SK-N-SH (cell line): ENCODE results near the gene SH3D21. TPM values are rescaled to one million over a fixed set of nuclear protein-coding genes. Genes with fewer than 3 reads are reported as not detected.

Experiments
- CTCF ChIA-PET: fragments of 300-600, 350-600 bp; formaldehyde crosslinking; extraction: SDS; loops from one replicate; lab custom pipeline; 2021; lab: Yijun Ruan, JAX
- POLR2A ChIA-PET: fragments of 350-600 bp; sonication (Branson Sonifier 250); formaldehyde crosslinking; extraction: SDS; loops from one replicate; lab custom pipeline; 2020; ENCODE audit warnings: antibody characterized with exemption, inconsistent platforms; lab: Yijun Ruan, JAX
- DNase-seq: peaks from one replicate; pipeline ENCODE4 v3.0.0; 2012
- H2AFZ ChIP-seq: fragments of 200-600 bp; sonication (generic); 2 replicates; pipeline ENCODE4 v1.8.1; 2016; ENCODE audit warnings: antibody characterized with exemption, mild to moderate bottlenecking, low read depth
- H3F3A ChIP-seq: fragments of 200-600 bp; sonication (generic); replicated peaks from 2 replicates; pipeline ENCODE3; 2016; ENCODE audit warnings: antibody characterized with exemption, mild to moderate bottlenecking; ENCODE audit not compliant: insufficient read depth
- H3K27ac ChIP-seq, 2 experiments: fragments of 200-500 bp in 1 of 2; fragments of 200-600 bp in 1 of 2; sonication (Bioruptor generic) in 1 of 2; sonication (generic), shearing (Covaris generic) in 1 of 2; 2 replicates each; pipeline versions ENCODE4 v1.5.1 to v1.6.1; 2014 to 2016; ENCODE audit warnings: low read depth in 2 of 2, inconsistent platforms in 1 of 2, low read length in 1 of 2, mild to moderate bottlenecking in 1 of 2, mixed read lengths in 1 of 2
- H3K27me3 ChIP-seq: fragments of 200-600 bp; sonication (generic), shearing (Covaris generic); 2 replicates; pipeline ENCODE4 v1.6.1; 2016; ENCODE audit warnings: mixed run types; ENCODE audit not compliant: insufficient read depth
- H3K36me3 ChIP-seq, 2 experiments: fragments of 200-500 bp in 1 of 2; fragments of 200-600 bp in 1 of 2; sonication (Bioruptor generic) in 1 of 2; sonication (generic) in 1 of 2; replicated peaks in 1 of 2; 2 replicates each; pipeline versions ENCODE3 to v1.5.1; 2014 to 2016; ENCODE audit warnings: low read length in 1 of 2, mild to moderate bottlenecking in 1 of 2; ENCODE audit not compliant: insufficient read depth in 2 of 2, control insufficient read depth in 1 of 2
- H3K4me1 ChIP-seq, 2 experiments: fragments of 200-500 bp in 1 of 2; fragments of 200-600 bp in 1 of 2; sonication (Bioruptor generic) in 1 of 2; sonication (generic), shearing (Covaris generic) in 1 of 2; 2 replicates each; pipeline versions ENCODE4 v1.5.1 to v1.6.1; 2014 to 2016; ENCODE audit warnings: low read depth in 1 of 2, low read length in 1 of 2, mixed run types in 1 of 2; ENCODE audit not compliant: insufficient read depth in 2 of 2, control insufficient read depth in 1 of 2
- H3K4me2 ChIP-seq: fragments of 200-600 bp; sonication (generic), shearing (Covaris generic); 2 replicates; pipeline ENCODE4 v1.6.1; 2017; ENCODE audit warnings: mixed run types
- H3K4me3 ChIP-seq, 2 experiments: fragments of 200-500 bp in 1 of 2; fragments of 200-600 bp in 1 of 2; sonication (Bioruptor generic) in 1 of 2; sonication (generic), shearing (Covaris generic) in 1 of 2; 2 replicates each; pipeline versions ENCODE4 v1.5.1 to v1.8.1; 2014 to 2016; ENCODE audit warnings: low read depth in 2 of 2, inconsistent platforms in 1 of 2, low read length in 1 of 2, mild to moderate bottlenecking in 1 of 2, mixed read lengths in 1 of 2, moderate library complexity in 1 of 2
- H3K79me2 ChIP-seq: fragments of 200-600 bp; sonication (generic); 2 replicates; pipeline ENCODE4 v1.8.1; 2017; ENCODE audit warnings: mild to moderate bottlenecking; ENCODE audit not compliant: insufficient read depth
- H3K9ac ChIP-seq: fragments of 200-600 bp; sonication (generic); 2 replicates; pipeline ENCODE4 v1.6.1; 2017; ENCODE audit warnings: mixed run types
- H3K9me2 ChIP-seq: fragments of 200-600 bp; sonication (generic); 2 replicates; pipeline ENCODE4 v1.6.1; 2017; ENCODE audit warnings: mixed run types
- H3K9me3 ChIP-seq: fragments of 200-600 bp; sonication (generic); 2 replicates; pipeline ENCODE4 v1.6.1; 2017; ENCODE audit warnings: mixed run types, mild to moderate bottlenecking, moderate library complexity
- H4K20me1 ChIP-seq: fragments of 200-600 bp; sonication (generic); 2 replicates; pipeline ENCODE4 v1.6.1; 2017; ENCODE audit warnings: mild to moderate bottlenecking, mixed run types; ENCODE audit not compliant: insufficient read depth
- CHD2 ChIP-seq: fragments of 150-350 bp; IDR thresholded peaks from 2 replicates; pipeline ENCODE4 v1.6.1; 2018; ENCODE audit warnings: low read length; ENCODE audit not compliant: partially characterized antibody
- EP300 ChIP-seq, 2 experiments: IDR thresholded peaks; 2 replicates each; pipeline versions ENCODE4 v1.4.0 to v1.6.1; 2012; ENCODE audit warnings: borderline replicate concordance in 1 of 2, low read depth in 1 of 2, low read length in 1 of 2
- EZH2phosphoT487 ChIP-seq: fragments of 200-600 bp; sonication (generic); IDR thresholded peaks from 2 replicates; pipeline ENCODE4 v1.6.1; 2017; ENCODE audit warnings: low read depth, mixed run types, mild to moderate bottlenecking, antibody characterized with exemption, moderate library complexity, borderline replicate concordance
- FOSL2 ChIP-seq: IDR thresholded peaks from 2 replicates; pipeline ENCODE4 v1.4.0; 2012; ENCODE audit warnings: low read depth, mild to moderate bottlenecking, moderate library complexity, borderline replicate concordance
- GABPA ChIP-seq: IDR thresholded peaks from 2 replicates; pipeline ENCODE4 v1.4.0; 2012; ENCODE audit warnings: low read depth, mild to moderate bottlenecking
- GATA2 ChIP-seq: sonication (generic); formaldehyde crosslinking; IDR thresholded peaks from 2 replicates; pipeline ENCODE4 v1.5.0; 2020; ENCODE audit warnings: mild to moderate bottlenecking, missing genetic modification reagents
- JUND ChIP-seq: IDR thresholded peaks from 2 replicates; pipeline ENCODE4 v1.4.0; 2012
- NFIC ChIP-seq: IDR thresholded peaks from 2 replicates; pipeline ENCODE4 v1.4.0; 2012; ENCODE audit warnings: borderline replicate concordance
- POLR2AphosphoS5 ChIP-seq: IDR thresholded peaks from 2 replicates; pipeline ENCODE4 v1.6.1; 2012; ENCODE audit warnings: low read depth, low read length
- RAD21 ChIP-seq: IDR thresholded peaks from 2 replicates; pipeline ENCODE4 v1.6.1; 2012; ENCODE audit warnings: mild to moderate bottlenecking, low read length
- SMC3 ChIP-seq: IDR thresholded peaks from 2 replicates; pipeline ENCODE4 v1.6.1; 2012; ENCODE audit warnings: low read depth, low read length, improper control_type of control experiment
- TEAD4 ChIP-seq: IDR thresholded peaks from 2 replicates; pipeline ENCODE4 v1.4.0; 2012; ENCODE audit warnings: mild to moderate bottlenecking, borderline replicate concordance; ENCODE audit not compliant: insufficient read depth
- WGBS: methylation state at CpG from one replicate; pipeline ENCODE4 v1.1.6; 2017; ENCODE audit warnings: low lambda C conversion rate; 5-methylcytosine and 5-hydroxymethylcytosine counted together
- polyA plus RNA-seq, 3 experiments: library from polyadenylated mRNA; depleted of rRNA; stranded (reverse); fragments of >200 nt; gene quantifications; 2 replicates each; pipeline ENCODE4 v1.2.3, GENCODE V29; 2012
- TF ChIP-seq, protein P1 (sequence below): IDR thresholded peaks from 2 replicates; pipeline ENCODE4 v1.6.1; 2012; ENCODE audit warnings: mild to moderate bottlenecking, low read depth, low read length, moderate library complexity
- TF ChIP-seq, protein P2 (sequence below): fragments of 150-350 bp; IDR thresholded peaks from 2 replicates; pipeline ENCODE4 v1.6.1; 2016; ENCODE audit warnings: mild to moderate bottlenecking, low read depth, low read length
- TF ChIP-seq, protein P3 (sequence below): fragments of 200-600 bp; sonication (generic); IDR thresholded peaks from 2 replicates; pipeline ENCODE4 v1.6.1; 2017; ENCODE audit warnings: antibody characterized with exemption, mild to moderate bottlenecking, moderate library complexity

SH3D21 gene
- polyA plus RNA-seq, 1 of the 3 experiments (the other 2 are of a cell fraction) = 1.6 TPM

DNA sequence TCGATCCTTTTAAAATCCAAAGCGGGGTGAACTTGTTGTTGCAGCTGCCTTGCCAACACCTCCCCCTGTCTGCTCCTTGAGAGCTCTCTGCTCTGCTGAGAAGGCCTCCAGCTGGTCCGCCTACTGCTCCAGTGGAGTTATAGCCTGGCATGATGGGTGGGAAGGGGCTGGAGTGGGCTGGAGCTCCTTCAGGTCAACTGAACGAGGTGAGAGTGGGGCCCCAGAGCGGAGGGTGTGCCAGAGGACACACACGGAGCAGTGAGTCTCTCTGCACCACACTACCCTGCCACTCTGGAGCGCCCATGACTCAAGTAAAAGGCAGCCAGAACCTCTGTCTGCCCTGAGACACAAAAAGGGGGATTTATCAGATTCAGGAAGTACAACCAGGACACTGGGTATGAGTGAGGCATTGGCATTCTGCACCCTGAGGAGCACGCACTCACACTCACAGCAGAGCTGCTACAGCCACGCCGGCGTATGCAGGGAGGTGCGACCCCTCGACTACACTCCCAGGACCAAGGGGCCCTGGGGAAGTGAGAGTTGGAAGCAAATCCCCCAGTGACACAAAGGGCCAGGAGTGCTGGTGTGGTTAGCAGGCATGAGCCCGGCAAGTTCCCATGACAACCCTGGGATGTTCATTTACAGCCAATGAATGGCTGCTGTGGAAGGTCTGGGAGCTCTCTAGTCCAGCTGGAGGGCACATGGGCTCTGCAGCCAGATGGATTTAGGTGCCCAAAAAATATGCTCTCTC, 45.2 kb downstream of the SH3D21 start (continued):
- TF ChIP-seq CHD2 (no peak), TEAD4 (peak; percentile 37; the same call in 1 of the 2 replicates), FOSL2 (peak; percentile 74; the same call in 1 of the 2 replicates), RAD21 (0 out of 2 replicates have a peak, but pooled peaks have one; percentile 9), EZH2phosphoT487 (no peak), GABPA (no peak; the same call in 1 of the 2 replicates), NFIC (peak; percentile 84), POLR2AphosphoS5 (peak; percentile 59), SMC3 (no peak)
- TF ChIP-seq, protein P1, sequence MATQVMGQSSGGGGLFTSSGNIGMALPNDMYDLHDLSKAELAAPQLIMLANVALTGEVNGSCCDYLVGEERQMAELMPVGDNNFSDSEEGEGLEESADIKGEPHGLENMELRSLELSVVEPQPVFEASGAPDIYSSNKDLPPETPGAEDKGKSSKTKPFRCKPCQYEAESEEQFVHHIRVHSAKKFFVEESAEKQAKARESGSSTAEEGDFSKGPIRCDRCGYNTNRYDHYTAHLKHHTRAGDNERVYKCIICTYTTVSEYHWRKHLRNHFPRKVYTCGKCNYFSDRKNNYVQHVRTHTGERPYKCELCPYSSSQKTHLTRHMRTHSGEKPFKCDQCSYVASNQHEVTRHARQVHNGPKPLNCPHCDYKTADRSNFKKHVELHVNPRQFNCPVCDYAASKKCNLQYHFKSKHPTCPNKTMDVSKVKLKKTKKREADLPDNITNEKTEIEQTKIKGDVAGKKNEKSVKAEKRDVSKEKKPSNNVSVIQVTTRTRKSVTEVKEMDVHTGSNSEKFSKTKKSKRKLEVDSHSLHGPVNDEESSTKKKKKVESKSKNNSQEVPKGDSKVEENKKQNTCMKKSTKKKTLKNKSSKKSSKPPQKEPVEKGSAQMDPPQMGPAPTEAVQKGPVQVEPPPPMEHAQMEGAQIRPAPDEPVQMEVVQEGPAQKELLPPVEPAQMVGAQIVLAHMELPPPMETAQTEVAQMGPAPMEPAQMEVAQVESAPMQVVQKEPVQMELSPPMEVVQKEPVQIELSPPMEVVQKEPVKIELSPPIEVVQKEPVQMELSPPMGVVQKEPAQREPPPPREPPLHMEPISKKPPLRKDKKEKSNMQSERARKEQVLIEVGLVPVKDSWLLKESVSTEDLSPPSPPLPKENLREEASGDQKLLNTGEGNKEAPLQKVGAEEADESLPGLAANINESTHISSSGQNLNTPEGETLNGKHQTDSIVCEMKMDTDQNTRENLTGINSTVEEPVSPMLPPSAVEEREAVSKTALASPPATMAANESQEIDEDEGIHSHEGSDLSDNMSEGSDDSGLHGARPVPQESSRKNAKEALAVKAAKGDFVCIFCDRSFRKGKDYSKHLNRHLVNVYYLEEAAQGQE = peak; percentile 64
- TF ChIP-seq, protein P2, sequence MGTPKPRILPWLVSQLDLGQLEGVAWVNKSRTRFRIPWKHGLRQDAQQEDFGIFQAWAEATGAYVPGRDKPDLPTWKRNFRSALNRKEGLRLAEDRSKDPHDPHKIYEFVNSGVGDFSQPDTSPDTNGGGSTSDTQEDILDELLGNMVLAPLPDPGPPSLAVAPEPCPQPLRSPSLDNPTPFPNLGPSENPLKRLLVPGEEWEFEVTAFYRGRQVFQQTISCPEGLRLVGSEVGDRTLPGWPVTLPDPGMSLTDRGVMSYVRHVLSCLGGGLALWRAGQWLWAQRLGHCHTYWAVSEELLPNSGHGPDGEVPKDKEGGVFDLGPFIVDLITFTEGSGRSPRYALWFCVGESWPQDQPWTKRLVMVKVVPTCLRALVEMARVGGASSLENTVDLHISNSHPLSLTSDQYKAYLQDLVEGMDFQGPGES = no peak

DNA sequence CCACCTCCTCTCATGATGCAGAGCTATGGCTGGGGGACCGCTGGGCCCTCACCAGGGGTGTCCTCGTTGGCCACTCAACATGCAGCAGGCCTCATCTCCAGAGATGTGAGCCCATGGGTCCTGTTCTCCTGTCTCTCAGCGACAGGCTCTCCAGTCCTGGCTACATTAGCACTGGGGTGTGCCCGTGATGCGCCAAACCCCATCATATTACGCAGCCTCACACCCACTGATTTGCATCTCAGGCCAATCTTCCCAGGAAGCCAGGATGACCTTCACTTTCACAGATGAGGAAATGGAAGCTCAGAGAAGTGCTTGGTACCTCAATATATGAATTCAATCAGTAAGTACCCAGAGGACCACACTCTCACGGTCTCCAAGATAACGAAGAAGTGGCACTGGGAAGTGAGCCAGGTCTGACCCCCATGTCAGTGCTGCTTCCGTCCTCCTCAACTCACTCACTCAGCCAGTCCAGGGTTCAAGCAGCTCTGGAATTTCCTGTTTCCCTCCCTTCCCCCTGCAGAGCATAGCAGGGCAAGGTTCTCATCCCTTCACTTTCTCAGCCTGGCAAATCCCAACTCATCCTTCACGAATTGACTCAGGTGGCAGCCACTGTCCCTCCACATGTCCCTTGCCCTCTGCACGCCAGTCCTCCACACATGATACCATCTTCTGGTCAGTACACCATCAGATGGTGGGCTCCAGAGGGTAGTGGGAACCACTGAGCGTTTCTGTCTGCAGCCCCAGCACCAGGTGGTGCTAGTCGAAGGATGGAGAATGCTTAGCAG, 46.1 kb downstream of the SH3D21 start:
- H3K9ac ChIP-seq = peak overlapping the region; percentile 86
- no peak for DNase-seq
- H3K4me1 ChIP-seq = peaks cover 32 to 50% of the 10 kb centered on the region in 2 experiments
- H3K27me3 ChIP-seq = no peaks in the 10 kb centered on the region
- CTCF ChIA-PET = interaction anchor here (0.5 to 7.4 kb wide), 7 partner anchors 9 to 495 kb away, joined by 3 to 86 read pairs (median 5); no protein-coding TSS in a partner anchor
- H3K4me3 ChIP-seq = peak overlapping the region in 1 of 2 experiments; percentile 22; a peak in 1 of 4 replicates
- H3K9me2 ChIP-seq = no peaks in the 10 kb centered on the region
- H3K4me2 ChIP-seq = peak overlapping the region; percentile 80
- H4K20me1 ChIP-seq = no peaks in the 10 kb centered on the region
- 51% methylated on average over 9 of the region's 13 CpGs for WGBS
- POLR2A ChIA-PET = interaction anchor here (0.8 to 2.0 kb wide), 4 partner anchors 8 to 34 kb away, joined by 3 to 10 read pairs (median 4); no protein-coding TSS in a partner anchor
- peaks cover 15% of the 10 kb centered on the region for H3K79me2 ChIP-seq
- peaks cover 47% of the 10 kb centered on the region for H3F3A ChIP-seq
- H2AFZ ChIP-seq = no peak overlapping the region
- H3K27ac ChIP-seq = peak overlapping the region; percentile 96 to 100
- peaks cover 34 to 45% of the 10 kb centered on the region in 2 experiments for H3K36me3 ChIP-seq
- no peaks in the 10 kb centered on the region for H3K9me3 ChIP-seq
- TF ChIP-seq GATA2 (CRISPR knock-in tag) = no peak
- TF ChIP-seq, protein P3, sequence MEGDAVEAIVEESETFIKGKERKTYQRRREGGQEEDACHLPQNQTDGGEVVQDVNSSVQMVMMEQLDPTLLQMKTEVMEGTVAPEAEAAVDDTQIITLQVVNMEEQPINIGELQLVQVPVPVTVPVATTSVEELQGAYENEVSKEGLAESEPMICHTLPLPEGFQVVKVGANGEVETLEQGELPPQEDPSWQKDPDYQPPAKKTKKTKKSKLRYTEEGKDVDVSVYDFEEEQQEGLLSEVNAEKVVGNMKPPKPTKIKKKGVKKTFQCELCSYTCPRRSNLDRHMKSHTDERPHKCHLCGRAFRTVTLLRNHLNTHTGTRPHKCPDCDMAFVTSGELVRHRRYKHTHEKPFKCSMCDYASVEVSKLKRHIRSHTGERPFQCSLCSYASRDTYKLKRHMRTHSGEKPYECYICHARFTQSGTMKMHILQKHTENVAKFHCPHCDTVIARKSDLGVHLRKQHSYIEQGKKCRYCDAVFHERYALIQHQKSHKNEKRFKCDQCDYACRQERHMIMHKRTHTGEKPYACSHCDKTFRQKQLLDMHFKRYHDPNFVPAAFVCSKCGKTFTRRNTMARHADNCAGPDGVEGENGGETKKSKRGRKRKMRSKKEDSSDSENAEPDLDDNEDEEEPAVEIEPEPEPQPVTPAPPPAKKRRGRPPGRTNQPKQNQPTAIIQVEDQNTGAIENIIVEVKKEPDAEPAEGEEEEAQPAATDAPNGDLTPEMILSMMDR = peak; percentile 38
- no peak for TF ChIP-seq CHD2
- TF ChIP-seq EP300 (IDR thresholded peaks at IDR 0.05; ENCODE audit: borderline replicate concordance in 1 of 2, low read depth in 1 of 2, low read length in 1 of 2) = peak in 1 of 2 experiments; percentile 83; a peak in 1 of 4 replicates
- TF ChIP-seq, protein P1 = no peak
- peak; percentile 77 for TF ChIP-seq TEAD4
- TF ChIP-seq JUND = peak; percentile 37; the same call in 1 of the 2 replicates
